Motor neuron (in vitro differentiated cells): ENCODE data around the gene CLDN24. TPM values are rescaled to one million over a fixed set of nuclear protein-coding genes. Genes with fewer than 3 reads are reported as not detected.

Experiments used
- ATAC-seq, 8 experiments: fragments of 200-7000 bp; cut with Tn5 transposase; replicated peaks in 6 of 8; 2 replicates each; pipeline ENCODE4 v1.8.0; 2021; ENCODE audit warnings: mild to moderate bottlenecking in 8 of 8, moderate library complexity in 8 of 8
- H3K27ac ChIP-seq, 2 donors: fragments of 250-450 bp; sonication (Bioruptor Pico); 2 replicates each; pipeline ENCODE4 v1.9.0; 2021; ENCODE audit warnings: antibody characterized with exemption in 2 of 2, mild to moderate bottlenecking in 2 of 2, moderate library complexity in 1 of 2
- H3K4me1 ChIP-seq, 2 donors: fragments of 250-450 bp; sonication (Bioruptor Pico); replicated peaks in 1 of 2; 2 replicates each; pipeline ENCODE4 v1.6.1; 2021; ENCODE audit warnings: antibody characterized with exemption in 2 of 2, mild to moderate bottlenecking in 2 of 2, moderate library complexity in 1 of 2
- H3K4me3 ChIP-seq, 5 donors: fragments of 250-450 bp; sonication (Bioruptor Pico); 2 replicates each; pipeline ENCODE4 v1.9.0; 2021; ENCODE audit warnings: antibody characterized with exemption in 5 of 5, mild to moderate bottlenecking in 5 of 5, moderate library complexity in 4 of 5
- WGBS, 10 experiments: fragments of 450-650 bp; shearing (Covaris generic); methylation state at CpG; one replicate each; pipeline ENCODE4 v1.0.0; 2022; 5-methylcytosine and 5-hydroxymethylcytosine counted together
- in situ Hi-C, 9 experiments: fragments of 400-800 bp; cut with MboI; loops; one replicate each; pipeline ENCODE4 v1.15.0; 2021; ENCODE audit warnings: low sequenced_read_pairs in 9 of 9, low pct_unique_long_range_greater_than_20kb in 2 of 9; ENCODE audit not compliant: unreplicated experiment in 9 of 9
- total RNA-seq, 8 experiments: library from RNA; unstranded; fragments of 300-600 nt; gene quantifications; 2 replicates each; pipeline versions ENCODE4 v1.2.3 to v1.2.4, GENCODE V29; 2022

Gene CLDN24
- 1 to 10 TPM in 2 of 8 experiments, under 1 TPM in 2, not detected in 4; 0.50 to 2.3 (median 1.4) TPM for total RNA-seq

- H3K4me1 ChIP-seq = no peaks in the 10 kb centered on the region
- no peak for ATAC-seq
- H3K27ac ChIP-seq = no peak within 1 kb of the TSS
- no peak within 1 kb of the TSS for H3K4me3 ChIP-seq
- 83 to 100% (median 97%) methylated on average over 1 to 4 of the region's 5 CpGs for WGBS, 10 experiments
- in situ Hi-C loops = no loop called here
These were observed at the start of gene CLDN24 for GRCh38 chr4:183322326-183322725. TSS of gene CLDN24 (minus strand) at chr4:183322426. CDS start at chr4:183322426, 0 bp downstream.

DNA sequence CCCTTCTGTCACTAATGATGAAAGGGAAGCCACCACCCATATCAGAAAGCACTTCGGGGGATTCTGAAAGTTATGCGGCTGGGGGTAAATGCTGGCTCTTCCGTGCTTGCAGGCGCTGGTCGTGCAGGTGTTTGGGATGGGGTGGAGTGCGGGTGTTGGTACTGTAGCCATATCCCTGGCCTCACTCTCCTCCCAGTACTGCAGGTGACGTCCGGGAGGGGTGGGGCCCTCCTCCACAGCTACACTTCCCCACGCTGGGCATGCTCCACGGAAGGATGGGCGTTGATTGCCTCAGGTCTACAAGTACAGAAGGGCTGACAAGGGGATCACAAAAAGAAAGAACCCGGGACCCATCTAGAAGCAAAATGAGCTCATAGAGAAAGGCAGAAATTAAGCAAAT is 48.6 kb upstream of the CLDN24 start:
- H3K4me1 ChIP-seq = peaks cover 0 to 7% of the 10 kb centered on the region in 2 donors
- H3K4me3 ChIP-seq = no peak overlapping the region
- no peak overlapping the region for H3K27ac ChIP-seq
- no peak for ATAC-seq
- 58 to 100% (median 83%) methylated on average over 1 to 10 of the region's 12 CpGs for WGBS, 10 experiments
- in situ Hi-C loops = no loop called here

GRCh38 chr4:183369073-183369472 is 46.8 kb upstream of the CLDN24 start:
- Histone ChIP-seq H3K4me3 (no peak overlapping the region), H3K27ac (no peak overlapping the region), H3K4me1 (peaks cover 0 to 11% of the 10 kb centered on the region in 2 donors)
- ATAC-seq = no peak
- in situ Hi-C loops = no loop called here
- WGBS, 10 experiments = 61 to 93% (median 78%) methylated on average over 1 to 8 of the region's 8 CpGs

DNA sequence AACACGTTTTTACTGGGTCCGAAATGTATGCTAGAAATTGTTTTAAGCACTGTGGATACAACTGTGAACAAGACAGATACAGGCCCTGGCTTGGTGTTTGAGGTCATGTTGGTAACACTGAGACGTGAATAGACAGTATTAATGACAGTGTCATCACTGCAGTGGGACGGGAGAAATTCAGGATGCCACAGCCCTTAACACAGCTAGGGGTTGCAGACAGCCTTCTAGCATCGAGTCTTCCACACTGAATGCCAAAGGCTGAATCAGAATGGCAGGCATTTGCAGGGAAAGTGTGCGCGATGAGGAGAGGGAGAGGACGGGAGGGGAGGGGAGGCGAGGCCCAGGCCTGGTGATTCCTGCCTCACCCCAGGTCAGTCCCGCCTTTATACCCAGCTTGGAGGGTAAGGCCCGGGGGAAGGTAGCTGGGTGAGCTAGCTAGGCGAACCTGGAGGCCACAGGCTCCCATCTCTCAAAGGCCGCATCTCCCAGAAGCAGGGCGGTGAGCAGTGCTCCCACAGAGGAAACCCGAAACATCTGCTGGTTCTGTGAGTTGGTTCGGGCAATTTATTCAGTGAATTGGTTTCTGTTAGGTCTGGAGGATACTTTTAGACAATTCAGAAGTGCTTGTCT is 44.1 kb upstream of the CLDN24 start:
- 49 to 89% (median 67%) methylated on average over 1 to 9 of the region's 16 CpGs; no CpG with 5 or more reads in 3 of the 10 experiments for WGBS, 10 experiments
- Histone ChIP-seq H3K27ac (no peak overlapping the region), H3K4me1 (peaks cover 2 to 11% of the 10 kb centered on the region in 2 donors), H3K4me3 (no peak overlapping the region)
- in situ Hi-C loops = no loop called here
- peak in 3 of 8 experiments; percentile 43 to 72 (median 59) for ATAC-seq

GRCh38 chr4:183364025-183364424 is 41.8 kb upstream of the CLDN24 start:
- no peak overlapping the region for H3K27ac ChIP-seq
- in situ Hi-C loops = no loop called here
- 43 to 100% (median 90%) methylated on average over 2 to 7 of the region's 10 CpGs; no CpG with 5 or more reads in 3 of the 10 experiments for WGBS, 10 experiments
- ATAC-seq = no peak
- no peak overlapping the region for H3K4me3 ChIP-seq
- H3K4me1 ChIP-seq = peaks cover 2 to 11% of the 10 kb centered on the region in 2 donors

- peaks cover 2 to 19% of the 10 kb centered on the region in 2 donors for H3K4me1 ChIP-seq
- WGBS, 10 experiments = 55 to 100% (median 65%) methylated on average over 1 to 13 of the region's 15 CpGs; no CpG with 5 or more reads in 1 of the 10 experiments
- H3K4me3 ChIP-seq = no peak overlapping the region
- peak in 5 of 8 experiments; percentile 35 to 55 (median 53) for ATAC-seq
- H3K27ac ChIP-seq = no peak overlapping the region
- in situ Hi-C loops = no loop called here
These were observed 40.8 kb upstream of the CLDN24 start for GRCh38 chr4:183362916-183363542.

DNA sequence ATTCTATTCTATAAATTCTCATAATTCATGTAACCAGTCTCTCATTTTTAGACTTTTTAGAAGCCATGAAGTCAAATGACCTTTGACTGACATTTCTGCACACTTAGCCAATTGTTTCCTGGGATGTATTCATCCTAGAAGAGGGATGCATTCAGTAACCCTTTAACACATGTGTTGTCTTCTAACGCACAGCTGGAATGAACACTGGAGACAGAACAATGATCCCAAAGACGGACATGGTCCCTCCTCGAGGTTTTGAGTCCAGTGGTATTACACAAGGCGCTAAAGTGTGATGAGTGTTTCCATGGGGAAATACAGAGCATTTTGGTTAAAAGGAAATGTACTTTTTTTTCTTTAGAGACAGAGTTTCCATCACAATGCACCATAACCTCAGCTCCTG is 39.8 kb upstream of the CLDN24 start:
- Histone ChIP-seq H3K27ac (no peak overlapping the region), H3K4me3 (no peak overlapping the region), H3K4me1 (peaks cover 2 to 19% of the 10 kb centered on the region in 2 donors)
- ATAC-seq = no peak
- 70 to 100% (median 93%) methylated on average over 1 to 4 of the region's 4 CpGs; no CpG with 5 or more reads in 2 of the 10 experiments for WGBS, 10 experiments
- in situ Hi-C loops = no loop called here

DNA sequence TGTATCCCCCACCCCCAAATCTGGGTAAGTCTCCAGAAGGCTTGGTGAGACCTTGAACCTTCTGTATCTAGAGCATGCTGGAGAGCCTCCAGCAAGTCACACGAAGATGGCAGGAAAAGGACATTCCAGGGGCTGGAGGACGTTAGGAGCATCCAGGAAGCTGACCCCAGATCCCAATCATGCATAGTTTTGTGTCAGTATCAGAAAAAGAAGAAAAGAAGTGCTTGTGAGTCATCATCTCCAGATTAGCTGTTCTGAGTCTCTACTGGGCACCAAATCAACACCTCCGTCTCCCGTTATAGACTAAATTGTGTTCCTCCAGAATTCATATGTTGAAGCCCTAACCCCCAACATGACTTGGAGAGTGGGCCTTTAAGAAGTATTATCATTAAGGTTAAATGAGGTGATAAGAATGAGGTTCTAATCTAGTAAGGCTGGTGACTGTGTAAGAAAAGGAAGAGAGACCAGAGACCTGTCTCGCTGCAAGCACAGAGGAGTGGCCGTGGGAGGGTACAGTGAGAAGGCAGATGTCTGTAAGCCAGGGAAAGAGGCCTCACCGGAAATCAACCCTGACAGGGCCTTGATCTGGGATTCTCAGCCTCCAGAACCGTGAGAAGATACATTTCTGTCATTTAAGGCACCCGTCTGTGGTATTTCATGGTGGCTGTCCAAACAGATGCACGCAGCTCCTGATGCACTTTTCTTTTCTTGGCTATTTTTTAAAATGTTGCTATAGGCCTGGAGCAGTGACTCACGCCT is 38.1 kb upstream of the CLDN24 start:
- in situ Hi-C loops = no loop called here
- WGBS, 10 experiments = 44 to 100% (median 88%) methylated on average over 1 to 6 of the region's 11 CpGs; no CpG with 5 or more reads in 1 of the 10 experiments
- Histone ChIP-seq H3K27ac (no peak overlapping the region), H3K4me3 (no peak overlapping the region), H3K4me1 (peaks cover 5 to 25% of the 10 kb centered on the region in 2 donors)
- ATAC-seq = peak in 1 of 8 experiments; percentile 22

GRCh38 chr4:183358215-183358755 is 36.1 kb upstream of the CLDN24 start:
- ATAC-seq = peak in 1 of 8 experiments; percentile 51
- 50 to 100% (median 83%) methylated on average over 1 to 10 of the region's 13 CpGs; no CpG with 5 or more reads in 1 of the 10 experiments for WGBS, 10 experiments
- peaks cover 5 to 25% of the 10 kb centered on the region in 2 donors for H3K4me1 ChIP-seq
- in situ Hi-C loops = no loop called here
- H3K4me3 ChIP-seq = no peak overlapping the region
- H3K27ac ChIP-seq = peak overlapping the region in 1 of 2 donors; percentile 38

DNA sequence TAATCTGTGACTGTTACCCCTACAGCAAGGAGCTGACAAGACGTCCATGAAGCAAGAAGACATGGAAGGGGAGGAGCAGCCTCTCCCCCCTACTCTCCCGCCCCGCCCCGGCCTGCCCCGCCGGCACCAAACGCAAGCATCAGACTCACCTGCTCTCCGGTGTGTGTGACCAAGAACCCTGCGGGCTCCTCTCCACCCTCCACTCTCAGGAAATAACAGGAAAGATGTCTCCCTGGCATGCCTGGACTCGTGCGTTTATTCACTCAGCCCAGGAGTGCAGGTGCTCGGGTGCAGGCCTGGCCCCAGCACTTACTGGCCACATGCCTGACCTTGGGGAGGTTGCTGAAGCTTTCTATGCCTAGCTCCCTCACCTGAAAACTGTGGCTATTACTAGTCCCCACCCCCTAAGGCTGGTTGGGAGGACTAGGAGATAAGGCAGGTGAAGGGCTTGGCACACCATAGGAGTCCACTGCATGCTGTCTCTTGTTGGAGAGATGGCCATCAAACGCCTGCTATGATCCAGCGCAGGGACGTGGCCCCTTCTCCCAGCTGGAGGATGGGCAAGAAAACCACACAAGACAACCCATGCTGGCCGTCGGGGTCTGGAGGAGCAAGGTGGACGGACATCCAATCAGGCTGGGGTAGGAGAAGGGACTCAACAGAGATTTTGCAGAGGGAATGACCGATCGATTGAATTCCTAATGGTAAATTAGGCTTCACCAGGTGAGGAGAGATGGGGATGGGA is 34.9 kb upstream of the CLDN24 start:
- 87 to 100% (median 96%) methylated on average over 2 to 6 of the region's 20 CpGs; no CpG with 5 or more reads in 4 of the 10 experiments for WGBS, 10 experiments
- peaks cover 2 to 25% of the 10 kb centered on the region in 2 donors for H3K4me1 ChIP-seq
- H3K27ac ChIP-seq = no peak overlapping the region
- H3K4me3 ChIP-seq = no peak overlapping the region
- no peak for ATAC-seq
- in situ Hi-C loops = no loop called here

- WGBS, 10 experiments = 73 to 100% (median 93%) methylated on average over 1 to 10 of the region's 20 CpGs; no CpG with 5 or more reads in 2 of the 10 experiments
- Histone ChIP-seq H3K27ac (no peak overlapping the region), H3K4me1 (peaks cover 2 to 25% of the 10 kb centered on the region in 2 donors), H3K4me3 (no peak overlapping the region)
- ATAC-seq = no peak
- in situ Hi-C loops = no loop called here
These were observed 34.1 kb upstream of the CLDN24 start for GRCh38 chr4:183356173-183356830.

DNA sequence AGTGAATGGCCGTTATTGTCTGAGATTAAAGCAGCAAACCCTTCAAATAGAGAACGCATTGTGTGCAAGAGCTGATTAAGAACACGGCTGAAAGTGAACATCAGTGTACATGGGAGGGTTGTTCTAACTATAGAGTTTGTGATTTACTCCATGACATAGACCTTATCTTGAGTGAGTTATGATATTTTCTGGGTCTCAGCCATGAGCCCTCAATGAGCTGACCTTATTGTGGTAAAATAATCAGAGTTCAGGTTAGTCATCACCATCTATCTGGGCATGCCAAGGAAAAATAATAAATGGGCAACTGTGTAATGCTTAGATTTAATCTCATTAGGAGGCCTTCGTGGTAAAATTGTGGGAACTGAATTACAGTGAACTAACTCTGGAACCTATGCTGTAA is 33.2 kb upstream of the CLDN24 start:
- ATAC-seq = peak in 5 of 8 experiments; percentile 88 to 93 (median 90)
- WGBS, 10 experiments = 0 to 75% (median 62%) methylated on average over 1 to 3 of the region's 4 CpGs; no CpG with 5 or more reads in 1 of the 10 experiments
- no peak overlapping the region for H3K4me3 ChIP-seq

More for the DNA sequence above, 33.2 kb upstream of the CLDN24 start:
- peaks cover 2 to 25% of the 10 kb centered on the region in 2 donors for H3K4me1 ChIP-seq
- in situ Hi-C loops = no loop called here
- H3K27ac ChIP-seq = no peak overlapping the region
